ENCODE measurements around the gene PYCARD.

PYCARD gene

GRCh38 chr16:31157136-31157535 is 45.4 kb downstream of the PYCARD start:
- no peak for TF ChIP-seq CTCF (IDR thresholded peaks at IDR 0.05; ENCODE audit: borderline replicate concordance, insufficient read depth, low read depth, low read length)
- H3K4me3 ChIP-seq (ENCODE audit: low read depth, low read length) = no peak overlapping the region

Measured in GM12875 (cell line).